CD14-positive monocyte (primary cell): ENCODE data around the gene PIK3R6. TPM values are rescaled to one million over a fixed set of nuclear protein-coding genes. Genes with fewer than 3 reads are reported as not detected.

ENCODE experiments used
- DNase-seq, 3 donors: peaks; one replicate each; pipeline ENCODE4 v3.0.0-alpha.2; 2011 to 2022
- H2AFZ ChIP-seq: 2 replicates; pipeline ENCODE4 v1.6.0; 2012; ENCODE audit warnings: mild to moderate bottlenecking, low read depth, low read length, inconsistent platforms; ENCODE audit not compliant: insufficient read depth, poor library complexity, severe bottlenecking
- H3K27ac ChIP-seq, 2 donors: 1 replicate in 1 of 2; 2 replicates in 1 of 2; pipeline ENCODE4 v1.5.1; 2012 to 2013; ENCODE audit warnings: low read length in 2 of 2, control low read depth in 1 of 2, inconsistent platforms in 1 of 2, low read depth in 1 of 2, mild to moderate bottlenecking in 1 of 2
- H3K27me3 ChIP-seq, 2 donors: one replicate each; pipeline versions ENCODE4 v1.6.0 to v1.6.1; 2011 to 2013; ENCODE audit warnings: low read length in 2 of 2; ENCODE audit not compliant: control insufficient read depth in 2 of 2, insufficient read depth in 2 of 2
- H3K36me3 ChIP-seq, 2 donors: replicated peaks in 1 of 2; 1 replicate in 1 of 2; 2 replicates in 1 of 2; pipeline versions ENCODE4 v1.5.1 to v1.6.1; 2012 to 2013; ENCODE audit warnings: low read length in 2 of 2, control low read depth in 1 of 2, inconsistent platforms in 1 of 2, mild to moderate bottlenecking in 1 of 2; ENCODE audit not compliant: insufficient read depth in 2 of 2, control insufficient read depth in 1 of 2
- H3K4me1 ChIP-seq, 2 donors: 1 replicate in 1 of 2; 2 replicates in 1 of 2; pipeline versions ENCODE4 v1.5.1 to v1.6.1; 2012 to 2013; ENCODE audit warnings: low read length in 2 of 2, control low read depth in 1 of 2, inconsistent platforms in 1 of 2, mild to moderate bottlenecking in 1 of 2, moderate library complexity in 1 of 2; ENCODE audit not compliant: insufficient read depth in 2 of 2, control insufficient read depth in 1 of 2
- H3K4me2 ChIP-seq: replicated peaks from 2 replicates; pipeline ENCODE3; 2012; ENCODE audit warnings: low read length, moderate library complexity, mild to moderate bottlenecking; ENCODE audit not compliant: poor library complexity, severe bottlenecking; ENCODE audit errors: extremely low read depth
- H3K4me3 ChIP-seq, 3 experiments: fragments of 200-600 bp in 1 of 3; sonication (generic) in 1 of 3; replicated peaks in 1 of 3; 1 replicate in 2 of 3; 2 replicates in 1 of 3; pipeline ENCODE4 v1.5.1; 2011 to 2013; ENCODE audit warnings: low read length in 3 of 3, mild to moderate bottlenecking in 3 of 3, control low read depth in 2 of 3, low read depth in 2 of 3, inconsistent platforms in 1 of 3, moderate library complexity in 1 of 3
- H3K79me2 ChIP-seq: 2 replicates; pipeline ENCODE4 v1.6.0; 2012; ENCODE audit warnings: mild to moderate bottlenecking, control low read depth, inconsistent platforms, low read length, moderate library complexity; ENCODE audit not compliant: insufficient read depth
- H3K9ac ChIP-seq: 2 replicates; pipeline ENCODE4 v1.6.0; 2017; ENCODE audit warnings: low read length, mild to moderate bottlenecking; ENCODE audit not compliant: insufficient read depth, poor library complexity, severe bottlenecking
- H3K9me3 ChIP-seq, 2 donors: replicated peaks in 1 of 2; 1 replicate in 1 of 2; 2 replicates in 1 of 2; pipeline versions ENCODE4 v1.5.1 to v1.6.1; 2012 to 2013; ENCODE audit warnings: low read length in 2 of 2, control low read depth in 1 of 2; ENCODE audit not compliant: control insufficient read depth in 1 of 2, insufficient read depth in 1 of 2
- H4K20me1 ChIP-seq: 2 replicates; pipeline ENCODE4 v1.6.0; 2012; ENCODE audit warnings: mild to moderate bottlenecking, low read length, control low read depth, moderate library complexity; ENCODE audit not compliant: insufficient read depth
- H3K27ac Mint-ChIP-seq, 7 donors: one replicate each; pipeline ENCODE4 v1.8.0; 2020; ENCODE audit warnings: mild to moderate bottlenecking in 7 of 7, mixed read lengths in 7 of 7, moderate library complexity in 6 of 7, inconsistent platforms in 2 of 7
- H3K27me3 Mint-ChIP-seq, 3 donors: one replicate each; pipeline ENCODE4 v1.8.0; 2021 to 2022; ENCODE audit warnings: low read depth in 3 of 3, mild to moderate bottlenecking in 3 of 3, mixed read lengths in 3 of 3, moderate library complexity in 3 of 3, inconsistent platforms in 1 of 3
- H3K36me3 Mint-ChIP-seq, 2 donors: one replicate each; pipeline ENCODE4 v1.8.0; 2020; ENCODE audit warnings: mixed read lengths in 2 of 2, inconsistent platforms in 1 of 2, mild to moderate bottlenecking in 1 of 2
- H3K4me1 Mint-ChIP-seq: one replicate; pipeline ENCODE4 v1.8.0; 2020; ENCODE audit warnings: mild to moderate bottlenecking, mixed read lengths
- H3K4me3 Mint-ChIP-seq, 2 donors: one replicate each; pipeline ENCODE4 v1.8.0; 2020; ENCODE audit warnings: mild to moderate bottlenecking in 2 of 2, mixed read lengths in 2 of 2, moderate library complexity in 1 of 2
- H3K9me3 Mint-ChIP-seq, 7 donors: one replicate each; pipeline ENCODE4 v1.8.0; 2020 to 2022; ENCODE audit warnings: mixed read lengths in 7 of 7, mild to moderate bottlenecking in 6 of 7, moderate library complexity in 6 of 7, inconsistent platforms in 2 of 7
- WGBS: methylation state at CpG from one replicate; pipeline ENCODE4 v1.1.5; 2013; ENCODE audit warnings: missing lambda C conversion rate; ENCODE audit not compliant: insufficient coverage; 5-methylcytosine and 5-hydroxymethylcytosine counted together
- intact Hi-C, 2 donors: fragments of 100-400 bp; cut with micrococcal nuclease; formaldehyde crosslinking; loops; one replicate each; pipeline versions ENCODE4 v1.15.0 to v1.15.1; 2023
- polyA plus RNA-seq, 3 donors: library from polyadenylated mRNA; depleted of rRNA in 1 of 3; unstranded in 2 of 3; stranded (reverse) in 1 of 3; fragments of 300-500 nt in 2 of 3; fragments of >200 nt in 1 of 3; fragmentation: Illumina TruSeq in 2 of 3; gene quantifications; 1 replicate in 2 of 3; 2 replicates in 1 of 3; pipeline ENCODE4 v1.2.3, GENCODE V29; 2012 to 2021
- TF ChIP-seq, protein P1 (sequence below): fragments of 200-600 bp; IDR thresholded peaks from one replicate; pipeline ENCODE4 v1.8.0; 2022; ENCODE audit warnings: antibody characterized with exemption, mild to moderate bottlenecking

Gene PIK3R6
- polyA plus RNA-seq, 3 donors: 3.6 to 23.3 (median 5.8) TPM

DNA sequence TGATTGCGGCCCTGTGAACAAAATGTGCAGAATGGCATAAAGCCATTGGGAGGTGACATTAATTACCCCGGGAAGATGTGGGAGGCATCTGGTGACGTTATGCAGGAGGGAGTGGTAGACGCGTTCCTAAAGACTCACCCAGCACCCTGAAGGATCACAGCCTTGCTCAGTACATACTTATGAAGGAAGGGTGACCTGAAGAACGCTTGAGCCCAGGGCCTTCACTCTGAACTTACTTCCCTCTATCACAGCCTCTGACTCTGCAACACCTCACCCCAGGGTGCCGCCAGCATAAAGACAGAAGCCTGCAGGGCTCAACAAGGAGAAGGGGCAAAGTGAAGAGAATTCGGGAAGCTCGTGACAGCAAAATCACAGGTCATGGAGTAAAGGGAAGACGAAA, 77.7 kb downstream of the PIK3R6 start:
- Histone ChIP-seq H3K4me2 (no peak overlapping the region), H3K9ac (no peak overlapping the region), H2AFZ (no peak overlapping the region), H3K79me2 (no peaks in the 10 kb centered on the region), H3K4me3 (no peak overlapping the region), H4K20me1 (no peaks in the 10 kb centered on the region), H3K9me3 (peaks cover 0 to 6% of the 10 kb centered on the region in 2 donors), H3K4me1 (peaks cover 37 to 52% of the 10 kb centered on the region in 2 donors), H3K36me3 (no peaks in the 10 kb centered on the region), H3K27ac (peak overlapping the region in 1 of 2 donors; percentile 1), H3K27me3 (no peaks in the 10 kb centered on the region)
- DNase-seq: no peak
- Mint-ChIP-seq H3K4me1 (peaks cover 44% of the 10 kb centered on the region), H3K4me3 (peak overlapping the region in 1 of 2 donors; percentile 38), H3K27me3 (peaks cover 0 to 4% (median 0%) of the 10 kb centered on the region in 3 donors), H3K36me3 (peaks cover 4 to 6% of the 10 kb centered on the region in 2 donors), H3K27ac (peak overlapping the region in 4 of 7 donors; percentile 4 to 65 (median 37)), H3K9me3 (peaks cover 0 to 12% (median 7%) of the 10 kb centered on the region in 7 donors)
- WGBS: 46% methylated on average over 4 of the region's 10 CpGs
- TF ChIP-seq, protein P1, sequence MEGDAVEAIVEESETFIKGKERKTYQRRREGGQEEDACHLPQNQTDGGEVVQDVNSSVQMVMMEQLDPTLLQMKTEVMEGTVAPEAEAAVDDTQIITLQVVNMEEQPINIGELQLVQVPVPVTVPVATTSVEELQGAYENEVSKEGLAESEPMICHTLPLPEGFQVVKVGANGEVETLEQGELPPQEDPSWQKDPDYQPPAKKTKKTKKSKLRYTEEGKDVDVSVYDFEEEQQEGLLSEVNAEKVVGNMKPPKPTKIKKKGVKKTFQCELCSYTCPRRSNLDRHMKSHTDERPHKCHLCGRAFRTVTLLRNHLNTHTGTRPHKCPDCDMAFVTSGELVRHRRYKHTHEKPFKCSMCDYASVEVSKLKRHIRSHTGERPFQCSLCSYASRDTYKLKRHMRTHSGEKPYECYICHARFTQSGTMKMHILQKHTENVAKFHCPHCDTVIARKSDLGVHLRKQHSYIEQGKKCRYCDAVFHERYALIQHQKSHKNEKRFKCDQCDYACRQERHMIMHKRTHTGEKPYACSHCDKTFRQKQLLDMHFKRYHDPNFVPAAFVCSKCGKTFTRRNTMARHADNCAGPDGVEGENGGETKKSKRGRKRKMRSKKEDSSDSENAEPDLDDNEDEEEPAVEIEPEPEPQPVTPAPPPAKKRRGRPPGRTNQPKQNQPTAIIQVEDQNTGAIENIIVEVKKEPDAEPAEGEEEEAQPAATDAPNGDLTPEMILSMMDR: no peak
- intact Hi-C loops: loop anchor here in 1 of 2 donors (5.0 to 10.0 kb wide), 2 partner anchors 42 to 405 kb away; partner anchors contain the start of gene RPL26

DNA sequence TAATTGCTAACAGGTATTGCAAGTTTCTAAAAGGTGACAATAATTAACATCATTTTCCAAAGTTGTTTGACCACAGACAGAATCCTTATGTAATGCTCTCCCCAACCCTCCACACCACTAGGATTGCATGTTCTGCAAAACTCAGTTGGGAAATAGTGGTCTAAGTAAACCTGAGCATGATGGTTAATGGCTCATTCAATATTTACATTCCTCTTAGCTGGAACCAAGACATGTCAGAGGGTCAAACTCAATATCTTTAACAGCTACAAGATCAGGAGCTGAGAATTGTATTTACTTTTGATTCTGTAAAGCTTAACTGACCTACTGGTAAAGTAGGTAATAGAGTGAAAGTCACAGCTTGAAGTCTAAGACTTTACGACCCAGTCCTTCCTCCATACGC, 78.5 kb downstream of the PIK3R6 start:
- no peak for DNase-seq
- peaks cover 4 to 6% of the 10 kb centered on the region in 2 donors for H3K36me3 Mint-ChIP-seq

More for the DNA sequence above, 78.5 kb downstream of the PIK3R6 start:
- WGBS: no CpG with 5 or more reads among the region's 2 CpGs
- peaks cover 0 to 6% of the 10 kb centered on the region in 2 donors for H3K9me3 ChIP-seq
- no peak overlapping the region for H3K4me2 ChIP-seq
- H3K4me1 ChIP-seq: peaks cover 30 to 45% of the 10 kb centered on the region in 2 donors
- no peak overlapping the region for H3K4me3 ChIP-seq
- no peak overlapping the region for H3K4me3 Mint-ChIP-seq
- H3K27me3 Mint-ChIP-seq: peaks cover 0 to 4% (median 0%) of the 10 kb centered on the region in 3 donors
- no peaks in the 10 kb centered on the region for H4K20me1 ChIP-seq
- TF ChIP-seq, protein P1: no peak
- no peak overlapping the region for H3K27ac Mint-ChIP-seq
- H3K79me2 ChIP-seq: no peaks in the 10 kb centered on the region
- H3K9me3 Mint-ChIP-seq: peaks cover 0 to 12% (median 7%) of the 10 kb centered on the region in 7 donors
- no peak overlapping the region for H3K9ac ChIP-seq
- no peaks in the 10 kb centered on the region for H3K27me3 ChIP-seq
- H2AFZ ChIP-seq: no peak overlapping the region
- H3K4me1 Mint-ChIP-seq: peaks cover 36% of the 10 kb centered on the region
- H3K36me3 ChIP-seq: no peaks in the 10 kb centered on the region
- intact Hi-C loops: loop anchor here in 1 of 2 donors (10.0 kb wide), 1 partner anchor 404 kb away; the partner anchor contains the start of gene RPL26
- no peak overlapping the region for H3K27ac ChIP-seq
